A673 (cell line): ENCODE measurements around the gene PLN. TPM values are rescaled to one million over a fixed set of nuclear protein-coding genes. Genes with fewer than 3 reads are reported as not detected.

ENCODE experiments used
- BruUV-seq: library from RNA; stranded (reverse); fragments of 400-500 nt; replicated peaks from 2 replicates; lab custom pipeline; 2021; lab: Mats Ljungman, UMichigan
- CTCF ChIA-PET: fragments of 300-600 bp; sonication (Branson Sonifier 250); formaldehyde crosslinking; loops from one replicate; lab custom pipeline; 2022; ENCODE audit warnings: antibody characterized with exemption; lab: Charles Lee
- POLR2A ChIA-PET: fragments of 300-600 bp; sonication (Branson Sonifier 250); formaldehyde crosslinking; loops from one replicate; lab custom pipeline; 2022; ENCODE audit warnings: antibody characterized with exemption; ENCODE audit not compliant: low non-redundant PET; lab: Charles Lee
- DNase-seq: peaks from one replicate; pipeline ENCODE4 v3.0.0-alpha.2; 2015; ENCODE audit warnings: low spot score
- H3K27ac ChIP-seq: fragments of 200-600 bp; sonication (generic); 2 replicates; pipeline ENCODE4 v1.5.1; 2016; ENCODE audit warnings: mixed run types, low read depth, mild to moderate bottlenecking, mixed read lengths, antibody characterized with exemption, low read length; ENCODE audit not compliant: poor library complexity, severe bottlenecking
- H3K27me3 ChIP-seq: fragments of 200-600 bp; sonication (generic); replicated peaks from 2 replicates; pipeline ENCODE4 v1.6.1; 2017; ENCODE audit warnings: mixed run types, low read depth, mild to moderate bottlenecking, mixed read lengths, antibody characterized with exemption, low read length; ENCODE audit not compliant: insufficient read depth, poor library complexity
- H3K36me3 ChIP-seq: fragments of 200-600 bp; sonication (generic); 2 replicates; pipeline ENCODE4 v1.6.1; 2016; ENCODE audit warnings: mixed run types, mild to moderate bottlenecking, mixed read lengths, antibody characterized with exemption, low read length; ENCODE audit not compliant: insufficient read depth, poor library complexity, severe bottlenecking
- H3K4me1 ChIP-seq: fragments of 200-600 bp; sonication (generic); 2 replicates; pipeline ENCODE4 v1.6.1; 2017; ENCODE audit warnings: mixed run types, mild to moderate bottlenecking, mixed read lengths, antibody characterized with exemption, low read length; ENCODE audit not compliant: insufficient read depth, poor library complexity, severe bottlenecking
- H3K4me3 ChIP-seq: fragments of 200-600 bp; sonication (generic); 2 replicates; pipeline ENCODE4 v1.5.1; 2016; ENCODE audit warnings: low read depth, mixed run types, mild to moderate bottlenecking, mixed read lengths, low read length; ENCODE audit not compliant: poor library complexity, severe bottlenecking
- H3K9me3 ChIP-seq: fragments of 200-600 bp; sonication (generic); 2 replicates; pipeline ENCODE4 v1.6.1; 2016; ENCODE audit warnings: mixed run types, low read depth, mild to moderate bottlenecking, mixed read lengths, antibody characterized with exemption, low read length; ENCODE audit not compliant: poor library complexity, severe bottlenecking
- EZH2 ChIP-seq: fragments of 200-600 bp; sonication (generic); IDR thresholded peaks from 2 replicates; pipeline ENCODE4 v1.6.1; 2017; ENCODE audit warnings: borderline replicate concordance, low read depth, mild to moderate bottlenecking, mixed read lengths, antibody characterized with exemption, low read length; ENCODE audit not compliant: poor library complexity, severe bottlenecking
- intact Hi-C: fragments of 100-400 bp; cut with micrococcal nuclease; formaldehyde crosslinking; loops from one replicate; pipeline ENCODE4 v1.10.0; 2022; ENCODE audit not compliant: unreplicated experiment
- total RNA-seq: library from RNA; stranded (reverse); gene quantifications from 2 replicates; pipeline ENCODE4 v1.2.3, GENCODE V29; 2021
- TF ChIP-seq, protein P1 (sequence below): fragments of 300-800, 200-600 bp; sonication (generic); conservative IDR thresholded peaks from 2 replicates; pipeline ENCODE4 v1.5.1; 2017; ENCODE audit warnings: low read depth, mild to moderate bottlenecking, antibody characterized with exemption, low read length, moderate library complexity, mixed read lengths

PLN gene
- total RNA-seq, 1 experiment from 2014 or later, result not detected

DNA sequence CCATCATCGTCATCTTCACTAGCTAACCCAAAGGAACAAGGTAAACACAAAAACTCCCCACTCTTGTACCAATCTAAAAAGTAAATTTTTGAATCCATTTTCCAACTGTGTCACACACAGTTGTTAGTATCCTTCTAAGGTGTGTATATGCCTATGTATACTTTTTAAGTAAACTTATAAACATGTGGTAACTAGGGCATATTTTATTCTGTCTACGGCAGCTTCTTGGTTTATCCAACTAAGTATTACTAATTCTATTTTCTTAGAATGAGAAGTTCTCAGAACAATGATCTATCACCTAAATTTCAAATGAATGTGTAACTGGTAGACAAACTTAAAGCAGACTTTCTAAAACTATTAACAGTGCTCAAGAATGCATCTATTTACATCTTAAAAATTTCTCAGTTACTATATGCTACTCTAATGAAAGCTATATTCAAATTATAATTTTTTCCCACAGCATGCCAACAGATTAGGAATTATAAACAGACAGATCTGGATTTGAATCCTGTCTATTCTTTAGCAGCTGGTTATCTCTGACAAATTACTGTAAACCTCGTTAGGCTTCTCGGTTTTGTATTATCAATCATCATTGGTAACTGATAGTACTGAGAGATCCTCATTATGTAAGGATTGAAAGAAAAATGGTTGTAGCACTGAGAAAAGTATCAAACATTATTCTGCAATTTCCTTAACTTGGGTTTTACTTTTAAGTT, 1.8 kb upstream of the PLN start:
- no peak overlapping the region for H3K27ac ChIP-seq
- ChIA-PET POLR2A (no interaction called here), CTCF (no interaction called here)
- H3K4me1 ChIP-seq, result peaks cover 4% of the 10 kb centered on the region
- no peak for TF ChIP-seq EZH2
- TF ChIP-seq, protein P1, sequence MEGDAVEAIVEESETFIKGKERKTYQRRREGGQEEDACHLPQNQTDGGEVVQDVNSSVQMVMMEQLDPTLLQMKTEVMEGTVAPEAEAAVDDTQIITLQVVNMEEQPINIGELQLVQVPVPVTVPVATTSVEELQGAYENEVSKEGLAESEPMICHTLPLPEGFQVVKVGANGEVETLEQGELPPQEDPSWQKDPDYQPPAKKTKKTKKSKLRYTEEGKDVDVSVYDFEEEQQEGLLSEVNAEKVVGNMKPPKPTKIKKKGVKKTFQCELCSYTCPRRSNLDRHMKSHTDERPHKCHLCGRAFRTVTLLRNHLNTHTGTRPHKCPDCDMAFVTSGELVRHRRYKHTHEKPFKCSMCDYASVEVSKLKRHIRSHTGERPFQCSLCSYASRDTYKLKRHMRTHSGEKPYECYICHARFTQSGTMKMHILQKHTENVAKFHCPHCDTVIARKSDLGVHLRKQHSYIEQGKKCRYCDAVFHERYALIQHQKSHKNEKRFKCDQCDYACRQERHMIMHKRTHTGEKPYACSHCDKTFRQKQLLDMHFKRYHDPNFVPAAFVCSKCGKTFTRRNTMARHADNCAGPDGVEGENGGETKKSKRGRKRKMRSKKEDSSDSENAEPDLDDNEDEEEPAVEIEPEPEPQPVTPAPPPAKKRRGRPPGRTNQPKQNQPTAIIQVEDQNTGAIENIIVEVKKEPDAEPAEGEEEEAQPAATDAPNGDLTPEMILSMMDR, result no peak
- DNase-seq, result no peak
- no peaks in the 10 kb centered on the region for H3K36me3 ChIP-seq
- no peaks in the 10 kb centered on the region for H3K9me3 ChIP-seq
- H3K4me3 ChIP-seq, result no peak overlapping the region
- intact Hi-C loops, result no loop called here
- BruUV-seq, result no TSS peak
- no peaks in the 10 kb centered on the region for H3K27me3 ChIP-seq

DNA sequence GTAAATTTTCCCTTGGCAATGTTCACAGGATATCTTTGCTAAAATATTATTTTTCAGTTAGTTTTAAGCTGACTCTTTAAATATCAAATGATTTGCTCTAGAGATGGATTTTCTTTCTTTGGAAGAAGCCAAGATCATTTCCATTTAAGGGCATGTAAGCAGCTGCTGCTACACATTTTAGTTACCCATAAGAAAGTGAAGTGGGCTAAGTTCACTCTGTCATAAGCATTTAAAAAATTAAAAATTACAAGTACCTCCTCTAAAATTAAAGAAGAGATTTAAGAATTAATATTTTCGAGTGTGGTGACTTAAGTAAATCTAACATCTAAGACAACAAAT, 1.2 kb upstream of the PLN start:
- intact Hi-C loops, result no loop called here
- BruUV-seq, result no TSS peak
- TF ChIP-seq, protein P1, result no peak
- no peak for TF ChIP-seq EZH2
- Histone ChIP-seq H3K4me3 (no peak overlapping the region), H3K27ac (no peak overlapping the region), H3K4me1 (peaks cover 4% of the 10 kb centered on the region), H3K9me3 (no peaks in the 10 kb centered on the region), H3K36me3 (no peaks in the 10 kb centered on the region), H3K27me3 (no peaks in the 10 kb centered on the region)
- POLR2A ChIA-PET, result no interaction called here
- DNase-seq, result no peak
- CTCF ChIA-PET, result no interaction called here

DNA sequence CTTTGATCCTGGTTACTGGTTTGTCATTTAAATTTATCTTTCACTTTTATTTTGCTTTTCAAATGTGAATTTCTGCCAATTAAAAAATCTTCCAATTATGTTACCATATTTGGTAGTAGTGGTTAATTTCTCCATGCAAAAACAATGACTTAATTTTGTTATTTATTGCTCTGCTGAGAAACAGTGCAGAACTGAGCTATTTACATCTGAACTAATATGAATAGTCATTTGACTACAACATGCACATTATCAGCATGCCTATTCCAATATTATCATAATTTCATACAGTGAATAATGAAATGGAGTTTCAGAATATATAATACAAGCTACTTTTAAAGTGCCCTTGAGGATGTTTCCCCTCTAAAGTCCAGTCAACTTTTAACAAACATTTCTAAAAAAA, 517 bp downstream of the PLN start:
- CTCF ChIA-PET, result no interaction called here
- BruUV-seq, result no TSS peak
- H3K4me3 ChIP-seq, result no peak overlapping the region
- no peaks in the 10 kb centered on the region for H3K36me3 ChIP-seq
- H3K27ac ChIP-seq, result no peak overlapping the region
- POLR2A ChIA-PET, result no interaction called here
- DNase-seq, result no peak
- peaks cover 15% of the 10 kb centered on the region for H3K4me1 ChIP-seq
- no peaks in the 10 kb centered on the region for H3K27me3 ChIP-seq
- TF ChIP-seq, protein P1, result no peak
- no peak for TF ChIP-seq EZH2
- intact Hi-C loops, result no loop called here
- no peaks in the 10 kb centered on the region for H3K9me3 ChIP-seq
